Brain pericyte (primary cell): ENCODE data around the gene NPC1L1.
"Not testable (repeated sequence)": the region's sequence is repeated elsewhere in the genome, so short reads cannot be mapped to it uniquely, and the experiment has no call there.

Experiments used
- DNase-seq: peaks from one replicate; pipeline ENCODE4 v3.0.0-alpha.2; 2012; ENCODE audit warnings: low read depth, low spot score

The NPC1L1 gene

DNA sequence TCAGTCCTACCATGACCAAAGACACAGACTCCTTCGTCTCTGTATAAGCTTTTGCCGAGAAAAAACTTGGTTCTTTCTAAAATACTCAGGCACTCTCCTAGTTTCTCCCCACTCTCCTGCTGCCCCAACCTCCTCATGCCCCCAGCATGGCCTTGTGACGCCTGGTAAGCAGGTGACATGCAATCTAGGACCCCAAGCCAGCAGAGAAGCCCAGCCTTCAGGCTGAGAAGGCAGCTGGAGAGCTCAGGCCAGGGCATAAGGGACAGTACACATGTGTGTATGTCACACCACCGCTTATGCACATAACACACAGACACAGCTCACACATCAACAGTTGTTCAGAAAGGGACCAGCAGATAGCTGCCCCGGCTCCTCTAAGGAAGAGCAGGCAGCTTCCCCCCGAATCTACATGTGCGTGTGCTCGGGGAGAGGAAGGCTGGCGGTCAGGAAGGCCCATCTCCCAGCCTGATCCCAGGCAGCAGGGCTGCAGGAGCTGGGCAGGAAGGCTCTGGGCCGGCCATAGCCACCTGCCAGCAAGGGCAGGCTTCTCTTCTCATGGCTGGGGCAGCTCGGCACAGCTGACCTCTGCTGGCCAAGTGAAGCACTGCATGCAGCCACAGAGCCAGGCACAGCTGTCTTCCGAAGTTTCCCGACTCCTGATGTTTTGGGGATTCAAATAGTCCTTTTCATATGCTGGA is 24.1 kb upstream of the NPC1L1 start:
- peak; percentile 12 for DNase-seq

- no peak for DNase-seq
Measured at GRCh38 chr7:44564606-44565005, 23.5 kb upstream of the NPC1L1 start.

GRCh38 chr7:44563171-44563679 is 22.1 kb upstream of the NPC1L1 start:
- DNase-seq, result no peak

- DNase-seq, result not testable (repeated sequence)
Measured at GRCh38 chr7:44562622-44562962, 21.5 kb upstream of the NPC1L1 start.

DNA sequence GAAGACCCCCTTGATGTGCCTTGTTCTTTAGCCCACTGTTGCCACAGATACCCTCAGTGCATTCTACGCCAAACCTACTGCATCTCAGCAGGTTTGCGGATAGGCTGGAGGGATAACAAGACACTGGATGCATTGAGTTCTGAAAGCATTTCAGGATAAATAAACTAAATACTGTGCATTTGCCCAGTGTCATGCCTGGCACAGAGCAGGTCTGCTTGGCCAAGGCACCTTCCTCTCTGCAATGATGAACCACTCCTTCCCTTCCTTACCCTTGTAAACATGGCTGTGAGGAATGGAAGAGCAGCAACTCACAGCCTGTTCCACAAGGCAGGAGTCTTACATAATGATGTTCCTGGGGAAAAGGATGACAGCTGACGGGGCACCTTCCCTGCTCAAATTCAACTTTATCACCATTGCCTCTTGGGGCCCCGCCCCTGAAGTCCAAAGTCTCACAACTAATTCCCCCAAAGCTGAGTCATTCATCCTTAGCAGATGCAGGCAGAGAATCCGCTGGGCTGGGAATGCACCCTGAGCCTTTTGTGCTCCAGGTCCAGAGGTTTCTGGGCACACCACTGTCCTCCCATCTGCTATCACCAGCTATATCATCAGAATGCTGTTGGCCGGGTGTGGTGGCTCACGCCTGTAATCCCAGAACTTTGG is 21.0 kb upstream of the NPC1L1 start:
- DNase-seq, result no peak

- no peak for DNase-seq
Measured at GRCh38 chr7:44561481-44561880, 20.4 kb upstream of the NPC1L1 start.

DNA sequence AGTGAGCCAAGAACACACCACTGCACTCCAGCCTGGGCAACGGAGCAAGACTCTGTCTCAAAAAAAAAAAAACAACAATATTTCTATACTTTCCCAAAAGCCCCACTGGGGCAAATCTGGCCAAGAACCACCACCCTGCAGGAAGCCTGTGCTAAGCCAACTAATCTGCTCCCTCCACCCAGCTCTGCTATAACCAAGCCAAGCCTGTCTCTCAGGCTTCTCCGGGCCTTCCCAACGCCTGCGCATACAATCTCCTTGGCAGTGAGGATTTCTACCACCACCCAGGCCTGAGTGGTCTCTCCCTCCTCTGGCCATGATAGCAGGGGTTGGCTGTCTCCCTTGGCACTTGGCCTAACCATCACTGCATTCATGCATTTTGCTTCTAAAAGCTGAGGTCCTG is 18.4 kb upstream of the NPC1L1 start:
- DNase-seq, result no peak

GRCh38 chr7:44557485-44557884 is 16.4 kb upstream of the NPC1L1 start:
- no peak for DNase-seq

GRCh38 chr7:44555350-44555749 is 14.2 kb upstream of the NPC1L1 start:
- DNase-seq, result no peak

DNA sequence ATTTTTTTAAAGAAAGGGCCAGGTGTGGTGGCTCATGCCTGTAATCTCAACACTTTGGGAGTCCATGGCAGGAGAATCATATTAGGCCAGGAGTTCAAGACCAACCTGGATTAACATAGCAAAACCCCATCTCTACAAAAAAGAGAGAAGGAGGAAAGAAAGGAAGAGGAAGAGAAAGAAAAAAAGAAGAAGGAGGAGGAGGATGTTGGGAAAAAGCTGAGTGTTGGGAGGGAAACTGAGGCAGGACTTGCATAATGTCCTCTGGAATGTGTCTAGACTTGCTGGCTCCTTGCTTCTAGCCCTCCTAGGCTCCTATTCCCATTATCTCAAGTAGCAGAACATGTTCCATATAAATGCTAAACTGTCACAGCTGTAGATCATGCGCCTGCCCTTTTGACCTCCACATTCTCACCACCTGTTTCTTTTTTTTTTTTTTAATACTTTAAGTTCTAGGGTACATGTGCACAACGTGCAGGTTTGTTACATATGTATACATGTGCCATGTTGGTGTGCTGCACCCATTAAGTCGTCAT is 11.4 kb upstream of the NPC1L1 start:
- DNase-seq, result not testable (repeated sequence)

DNA sequence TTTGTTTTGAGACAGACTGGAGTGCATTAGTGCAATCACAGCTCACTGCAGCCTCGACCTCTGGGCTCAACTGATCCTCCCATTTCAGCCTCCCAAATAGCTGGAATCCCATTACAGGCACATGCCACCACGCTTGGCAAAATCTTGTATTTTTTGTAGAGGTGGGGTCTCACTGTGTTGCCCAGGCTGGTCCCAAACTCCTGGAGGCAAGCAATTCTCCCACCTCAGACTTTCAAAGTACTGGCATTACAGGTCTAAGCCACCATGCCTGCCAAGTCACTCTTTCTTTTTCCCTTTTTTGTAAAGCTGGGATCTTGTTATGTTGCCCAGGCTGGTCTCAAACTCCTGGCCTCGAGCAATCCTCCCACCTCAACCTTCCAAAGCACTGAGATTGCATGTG is 8.3 kb upstream of the NPC1L1 start:
- DNase-seq, result no peak

DNA sequence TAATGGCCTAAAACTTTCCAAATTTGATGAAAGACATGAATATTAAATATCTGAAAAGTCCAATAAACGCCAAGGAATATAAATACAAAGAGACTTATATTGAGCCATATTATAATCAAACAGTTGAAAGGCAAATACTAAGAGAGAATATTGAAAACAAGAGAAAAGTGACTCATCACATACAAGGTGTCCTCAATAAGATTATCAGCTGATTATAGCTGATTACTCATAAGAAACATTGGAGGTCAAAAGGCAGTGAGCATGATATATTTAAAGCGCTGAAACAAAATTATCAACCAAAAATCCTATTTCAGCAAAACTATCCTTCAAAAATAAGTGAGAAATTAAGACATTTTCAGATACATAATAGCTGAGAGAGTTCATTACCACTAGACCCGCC is 7.8 kb upstream of the NPC1L1 start:
- DNase-seq, result no peak

- peak; percentile 67 for DNase-seq
Measured at GRCh38 chr7:44547536-44548231, 6.6 kb upstream of the NPC1L1 start.

GRCh38 chr7:44541876-44542610 is 913 bp upstream of the NPC1L1 start:
- no peak for DNase-seq

- DNase-seq, result no peak
Measured at GRCh38 chr7:44540592-44541027, 520 bp downstream of the NPC1L1 start.

DNA sequence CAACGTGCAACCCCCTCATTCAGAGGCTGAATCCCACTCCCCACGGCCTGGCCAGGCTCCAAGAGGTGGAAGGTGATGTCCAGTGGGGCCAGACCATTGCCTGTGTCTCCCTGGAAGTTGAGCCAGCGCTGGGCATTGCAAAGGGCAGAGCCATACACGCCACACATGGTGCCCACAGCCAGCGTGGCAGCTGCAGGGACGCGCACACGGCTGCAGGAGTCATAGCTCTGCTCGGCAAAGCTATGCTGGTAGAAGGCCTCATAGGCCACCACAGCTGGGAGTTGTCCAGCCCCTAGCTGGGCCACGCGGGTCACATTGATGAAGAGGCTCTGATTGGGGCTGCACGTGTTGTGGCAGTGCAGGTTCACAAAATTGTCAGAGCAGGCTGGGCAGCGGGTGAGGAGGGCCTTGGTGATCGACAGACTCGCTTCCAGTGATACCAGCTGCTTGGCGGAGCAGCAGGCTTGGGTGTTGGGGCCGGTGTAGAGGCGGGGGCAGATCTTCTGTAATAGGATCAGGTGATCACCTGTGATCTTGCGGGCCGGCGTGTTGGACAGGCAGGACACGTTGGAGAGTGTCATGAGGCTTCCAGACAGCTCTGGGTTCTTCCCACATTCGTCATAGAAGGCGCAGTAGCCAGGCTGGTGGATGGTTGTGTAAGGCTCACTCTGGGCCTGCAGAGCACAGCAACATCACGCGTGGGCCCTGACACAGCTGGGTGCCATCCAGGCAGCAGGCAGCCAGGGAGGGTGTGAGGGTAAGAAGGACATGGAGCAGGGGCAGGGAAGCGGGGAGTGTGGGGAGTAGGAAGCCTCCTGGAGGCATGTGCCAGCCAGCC is 1.2 kb downstream of the NPC1L1 start:
- no peak for DNase-seq

- no peak for DNase-seq
Measured at GRCh38 chr7:44538798-44539668, 2.1 kb downstream of the NPC1L1 start.

GRCh38 chr7:44538093-44538797 is 2.9 kb downstream of the NPC1L1 start:
- no peak for DNase-seq

- no peak for DNase-seq
Measured at GRCh38 chr7:44537442-44537841, 3.7 kb downstream of the NPC1L1 start.
